HEK293T (cell line): ENCODE measurements around the gene CTNNA1.

ENCODE experiments used
- CTCF ChIA-PET: fragments of 350-600 bp; formaldehyde crosslinking; extraction: SDS; loops from one replicate; lab custom pipeline; 2021; ENCODE audit warnings: antibody characterized with exemption, inconsistent platforms; lab: Yijun Ruan, JAX
- POLR2A ChIA-PET: fragments of 350-600 bp; formaldehyde crosslinking; extraction: SDS; loops from one replicate; lab custom pipeline; 2020; ENCODE audit warnings: antibody characterized with exemption, inconsistent platforms; lab: Yijun Ruan, JAX
- DNase-seq: peaks from one replicate; pipeline ENCODE4 v3.0.0; 2012; ENCODE audit warnings: mixed read lengths; ENCODE audit errors: extremely low spot score
- ARNT ChIP-seq: fragments of 450-650 bp; IDR thresholded peaks from 2 replicates; pipeline ENCODE4 v1.6.1; 2017; ENCODE audit warnings: mild to moderate bottlenecking
- BHLHE40 ChIP-seq: fragments of 450-650 bp; IDR thresholded peaks from 2 replicates; pipeline ENCODE4 v1.6.1; 2016; ENCODE audit warnings: mild to moderate bottlenecking, moderate library complexity, borderline replicate concordance
- CTBP1 ChIP-seq: fragments of 450-650 bp; IDR thresholded peaks from 2 replicates; pipeline ENCODE4 v1.6.1; 2016; ENCODE audit warnings: borderline replicate concordance
- ELF4 ChIP-seq: fragments of 450-650 bp; IDR thresholded peaks from 2 replicates; pipeline ENCODE4 v1.6.1; 2017; ENCODE audit warnings: antibody characterized with exemption
- FOXA1 ChIP-seq: fragments of 450-650 bp; IDR thresholded peaks from 2 replicates; pipeline ENCODE4 v1.6.1; 2016; ENCODE audit warnings: mild to moderate bottlenecking
- FOXK2 ChIP-seq: fragments of 450-650 bp; IDR thresholded peaks from 2 replicates; pipeline ENCODE4 v1.6.1; 2016; ENCODE audit warnings: mild to moderate bottlenecking
- FOXM1 ChIP-seq: fragments of 450-650 bp; IDR thresholded peaks from 2 replicates; pipeline ENCODE4 v1.6.1; 2017; ENCODE audit warnings: mild to moderate bottlenecking, borderline replicate concordance
- HDGF ChIP-seq: fragments of 450-650 bp; IDR thresholded peaks from 2 replicates; pipeline ENCODE4 v1.6.1; 2017; ENCODE audit warnings: antibody characterized with exemption, borderline replicate concordance
- L3MBTL2 ChIP-seq: fragments of 450-650 bp; conservative IDR thresholded peaks from 2 replicates; pipeline ENCODE4 v1.6.1; 2016; ENCODE audit warnings: mild to moderate bottlenecking
- LEF1 ChIP-seq: fragments of 450-650 bp; IDR thresholded peaks from 2 replicates; pipeline ENCODE4 v1.6.1; 2017; ENCODE audit warnings: mild to moderate bottlenecking, borderline replicate concordance
- NFRKB ChIP-seq: fragments of 450-650 bp; IDR thresholded peaks from 2 replicates; pipeline ENCODE4 v1.6.1; 2016; ENCODE audit warnings: mild to moderate bottlenecking, moderate library complexity
- SP1 ChIP-seq: fragments of 450-650 bp; IDR thresholded peaks from 2 replicates; pipeline ENCODE4 v1.6.1; 2017
- SUZ12 ChIP-seq: fragments of 450-650 bp; IDR thresholded peaks from 2 replicates; pipeline ENCODE4 v1.6.1; 2016; ENCODE audit warnings: mild to moderate bottlenecking
- TARDBP ChIP-seq: fragments of 450-650 bp; IDR thresholded peaks from 2 replicates; pipeline ENCODE4 v1.6.1; 2016
- ZNF384 ChIP-seq: fragments of 450-650 bp; IDR thresholded peaks from 2 replicates; pipeline ENCODE4 v1.6.1; 2016
- TF ChIP-seq, protein P1 (sequence below): fragments of 450-650 bp; IDR thresholded peaks from 2 replicates; pipeline ENCODE4 v1.6.1; 2016

Gene CTNNA1

GRCh38 chr5:138952962-138953361 lies 199.7 kb downstream of the CTNNA1 start:
- POLR2A ChIA-PET: no interaction called here
- CTCF ChIA-PET: no interaction called here
- TF ChIP-seq FOXK2 (no peak), ELF4 (no peak), ZNF384 (no peak), LEF1 (no peak), HDGF (no peak), CTBP1 (no peak), FOXM1 (no peak), BHLHE40 (no peak), TARDBP (no peak), ARNT (no peak), SUZ12 (no peak), L3MBTL2 (no peak), SP1 (no peak)
- TF ChIP-seq, protein P1, sequence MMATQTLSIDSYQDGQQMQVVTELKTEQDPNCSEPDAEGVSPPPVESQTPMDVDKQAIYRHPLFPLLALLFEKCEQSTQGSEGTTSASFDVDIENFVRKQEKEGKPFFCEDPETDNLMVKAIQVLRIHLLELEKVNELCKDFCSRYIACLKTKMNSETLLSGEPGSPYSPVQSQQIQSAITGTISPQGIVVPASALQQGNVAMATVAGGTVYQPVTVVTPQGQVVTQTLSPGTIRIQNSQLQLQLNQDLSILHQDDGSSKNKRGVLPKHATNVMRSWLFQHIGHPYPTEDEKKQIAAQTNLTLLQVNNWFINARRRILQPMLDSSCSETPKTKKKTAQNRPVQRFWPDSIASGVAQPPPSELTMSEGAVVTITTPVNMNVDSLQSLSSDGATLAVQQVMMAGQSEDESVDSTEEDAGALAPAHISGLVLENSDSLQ: no peak
- no peak for DNase-seq

- TF ChIP-seq FOXA1 (no peak), HDGF (no peak), ELF4 (no peak), TARDBP (no peak), ARNT (no peak), L3MBTL2 (no peak), FOXK2 (no peak), NFRKB (no peak), SP1 (no peak)
- no peak for DNase-seq
- ChIA-PET CTCF (no interaction called here), POLR2A (interaction anchor here (1.0 kb wide), 1 partner anchor 11 kb away, joined by 6 read pairs; no protein-coding TSS in a partner anchor)
Observed at GRCh38 chr5:138953387-138954256, 200.4 kb downstream of the CTNNA1 start.

- TF ChIP-seq ELF4: no peak
- TF ChIP-seq CTBP1: no peak
- TF ChIP-seq L3MBTL2: no peak
- TF ChIP-seq, protein P1: no peak
- no peak for TF ChIP-seq LEF1
- TF ChIP-seq FOXK2: no peak
- TF ChIP-seq NFRKB: no peak
- no peak for TF ChIP-seq SP1
- TF ChIP-seq FOXA1: no peak
- TF ChIP-seq ZNF384: no peak
- no peak for TF ChIP-seq TARDBP
- no peak for TF ChIP-seq FOXM1
- no peak for TF ChIP-seq HDGF
- TF ChIP-seq SUZ12: no peak
- no peak for TF ChIP-seq ARNT
- TF ChIP-seq BHLHE40: no peak
Observed at GRCh38 chr5:138954257-138955012, 201.2 kb downstream of the CTNNA1 start.

DNA sequence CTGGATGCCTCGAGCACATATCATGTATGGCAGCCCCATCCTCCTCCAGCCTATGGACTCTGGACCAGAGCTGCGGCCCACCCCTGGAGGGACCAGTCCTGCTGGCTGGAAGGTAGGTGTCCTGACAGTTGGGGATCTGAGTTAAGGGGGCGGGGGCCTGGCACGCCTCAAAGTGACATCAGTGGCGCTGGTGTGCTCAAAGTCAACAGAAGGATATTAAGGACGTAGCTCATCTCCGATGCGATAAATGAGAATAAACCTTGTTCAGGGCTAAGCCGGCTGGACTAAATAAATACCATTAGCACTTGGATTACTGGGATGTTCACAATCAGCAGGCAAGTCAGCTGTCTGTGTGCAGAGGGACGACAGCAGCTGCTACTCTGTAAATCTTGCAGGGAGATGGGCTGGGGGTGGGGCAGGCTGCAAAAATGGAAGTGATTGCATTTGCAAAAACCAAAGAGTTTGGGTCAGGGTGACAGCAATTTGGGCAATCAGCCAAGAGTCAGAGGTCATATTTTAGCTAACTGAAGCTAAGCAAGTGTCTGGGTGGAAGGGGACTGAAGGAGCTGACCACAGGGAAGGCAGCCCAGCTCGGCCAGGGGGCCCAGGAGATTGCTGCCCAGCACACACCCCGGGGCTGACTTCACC lies 201.9 kb downstream of the CTNNA1 start:
- ChIA-PET CTCF (no interaction called here), POLR2A (no interaction called here)
- DNase-seq: no peak
- TF ChIP-seq NFRKB: no peak
- no peak for TF ChIP-seq FOXA1
- TF ChIP-seq ELF4: no peak
- TF ChIP-seq LEF1: no peak
- TF ChIP-seq ZNF384: no peak
- TF ChIP-seq SP1: no peak
- no peak for TF ChIP-seq FOXK2
- no peak for TF ChIP-seq BHLHE40
- TF ChIP-seq, protein P1: no peak
- TF ChIP-seq HDGF: no peak
- no peak for TF ChIP-seq SUZ12
- TF ChIP-seq TARDBP: no peak
- no peak for TF ChIP-seq L3MBTL2
- TF ChIP-seq ARNT: no peak
- no peak for TF ChIP-seq FOXM1
- no peak for TF ChIP-seq CTBP1

More at GRCh38 chr5:138954257-138955012, 201.2 kb downstream of the CTNNA1 start:
- ChIA-PET POLR2A (interaction anchor here (1.0 kb wide), 1 partner anchor 12 kb away, joined by 6 read pairs; no protein-coding TSS in a partner anchor), CTCF (no interaction called here)
- no peak for DNase-seq

DNA sequence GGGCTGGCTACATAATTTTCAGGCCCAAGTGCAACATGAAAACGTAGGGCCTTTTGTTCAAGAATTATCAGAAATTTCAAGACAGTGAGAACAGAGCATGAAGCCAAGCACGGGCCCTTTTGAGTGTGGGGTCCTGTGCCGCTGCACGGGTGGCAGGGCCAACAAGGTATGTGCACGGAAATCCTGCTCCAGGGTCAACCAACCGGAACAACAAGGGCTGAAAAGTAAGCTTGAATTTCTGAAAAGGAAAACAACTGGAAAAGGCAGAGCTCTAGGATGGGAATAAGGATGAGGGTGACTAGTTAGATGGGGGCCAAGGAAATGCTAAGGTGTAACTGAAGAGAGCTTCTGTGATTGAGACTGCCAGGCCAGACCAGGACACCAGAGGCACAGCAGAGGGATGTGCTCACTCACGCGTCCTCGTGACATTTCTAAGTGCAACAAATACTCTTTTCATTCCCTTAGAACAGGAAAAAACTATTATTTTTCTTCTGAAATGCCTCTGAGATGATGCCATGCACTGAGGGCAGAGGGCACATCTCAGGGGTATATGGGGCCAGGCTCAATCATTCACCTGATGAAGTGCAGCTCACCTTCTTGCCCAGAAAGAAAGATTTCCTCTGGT lies 202.6 kb downstream of the CTNNA1 start:
- CTCF ChIA-PET: no interaction called here
- no peak for DNase-seq
- POLR2A ChIA-PET: no interaction called here
- TF ChIP-seq FOXM1 (no peak), CTBP1 (no peak), FOXK2 (no peak), SP1 (no peak), L3MBTL2 (no peak)
- TF ChIP-seq, protein P1: no peak
